Measurements from ENCODE around the gene LIF.

LIF gene

DNA sequence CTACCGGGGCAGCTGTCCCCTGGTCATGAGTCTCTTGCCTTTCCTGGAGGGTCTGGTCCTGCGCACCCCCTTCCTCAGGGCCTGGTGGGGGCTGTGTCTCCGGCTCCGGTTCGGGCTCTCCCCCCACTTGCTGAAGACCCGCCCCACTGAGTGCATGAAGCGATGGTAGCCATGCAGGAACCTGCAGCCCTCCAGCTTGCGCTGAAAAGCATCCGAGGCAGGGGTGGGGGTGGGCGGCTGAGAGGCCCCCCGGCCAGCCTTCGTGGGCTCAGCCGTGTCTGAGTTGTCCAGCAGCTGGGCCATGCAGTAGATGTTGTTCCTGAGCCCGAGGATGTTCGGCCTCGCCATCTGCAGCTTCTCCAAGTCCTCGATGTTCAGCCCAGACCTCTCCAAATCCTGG, 17.3 kb upstream of the LIF start:
- no peak overlapping the region for H3K4me3 ChIP-seq (ENCODE audit: low read length)
- DNase-seq (ENCODE audit: low read depth) = no peak
- TF ChIP-seq, protein P1, sequence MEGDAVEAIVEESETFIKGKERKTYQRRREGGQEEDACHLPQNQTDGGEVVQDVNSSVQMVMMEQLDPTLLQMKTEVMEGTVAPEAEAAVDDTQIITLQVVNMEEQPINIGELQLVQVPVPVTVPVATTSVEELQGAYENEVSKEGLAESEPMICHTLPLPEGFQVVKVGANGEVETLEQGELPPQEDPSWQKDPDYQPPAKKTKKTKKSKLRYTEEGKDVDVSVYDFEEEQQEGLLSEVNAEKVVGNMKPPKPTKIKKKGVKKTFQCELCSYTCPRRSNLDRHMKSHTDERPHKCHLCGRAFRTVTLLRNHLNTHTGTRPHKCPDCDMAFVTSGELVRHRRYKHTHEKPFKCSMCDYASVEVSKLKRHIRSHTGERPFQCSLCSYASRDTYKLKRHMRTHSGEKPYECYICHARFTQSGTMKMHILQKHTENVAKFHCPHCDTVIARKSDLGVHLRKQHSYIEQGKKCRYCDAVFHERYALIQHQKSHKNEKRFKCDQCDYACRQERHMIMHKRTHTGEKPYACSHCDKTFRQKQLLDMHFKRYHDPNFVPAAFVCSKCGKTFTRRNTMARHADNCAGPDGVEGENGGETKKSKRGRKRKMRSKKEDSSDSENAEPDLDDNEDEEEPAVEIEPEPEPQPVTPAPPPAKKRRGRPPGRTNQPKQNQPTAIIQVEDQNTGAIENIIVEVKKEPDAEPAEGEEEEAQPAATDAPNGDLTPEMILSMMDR (conservative IDR thresholded peaks at IDR 0.05; ENCODE audit: low read length) = no peak

- peak overlapping the region; percentile 35; the same call in 1 of the 2 replicates for H3K4me3 ChIP-seq (ENCODE audit: low read length)
- DNase-seq (ENCODE audit: low read depth) = peak; percentile 41
These were observed 16.6 kb upstream of the LIF start for GRCh38 chr22:30262917-30263741.

DNA sequence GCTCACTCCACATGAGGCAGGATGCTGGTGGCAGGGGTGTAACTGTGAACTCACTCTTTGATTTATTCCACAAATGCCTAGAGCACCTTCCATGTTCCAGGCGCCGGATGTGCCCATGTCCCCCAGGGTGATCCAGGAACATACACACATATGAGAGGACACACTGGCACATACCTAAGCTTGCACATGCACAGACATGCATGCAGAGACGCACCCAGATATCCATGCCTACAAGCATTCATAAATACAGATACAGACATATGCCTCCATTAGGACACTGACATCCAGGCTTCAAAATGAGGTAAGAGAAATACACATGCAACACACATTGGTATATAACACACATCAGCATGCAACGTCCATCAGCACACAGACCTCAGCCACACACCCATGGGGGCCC, 15.6 kb upstream of the LIF start:
- no peak for DNase-seq (ENCODE audit: low read depth)
- H3K4me3 ChIP-seq (ENCODE audit: low read length) = no peak overlapping the region
- TF ChIP-seq, protein P1 (conservative IDR thresholded peaks at IDR 0.05; ENCODE audit: low read length) = no peak

More at GRCh38 chr22:30262917-30263741, 16.6 kb upstream of the LIF start:
- TF ChIP-seq, protein P1 (conservative IDR thresholded peaks at IDR 0.05; ENCODE audit: low read length) = peak; percentile 90

- peak; percentile 19 for DNase-seq (ENCODE audit: low read depth)
- TF ChIP-seq, protein P1 (conservative IDR thresholded peaks at IDR 0.05; ENCODE audit: low read length) = no peak
These were observed 14.6 kb upstream of the LIF start for GRCh38 chr22:30261134-30261533.

DNA sequence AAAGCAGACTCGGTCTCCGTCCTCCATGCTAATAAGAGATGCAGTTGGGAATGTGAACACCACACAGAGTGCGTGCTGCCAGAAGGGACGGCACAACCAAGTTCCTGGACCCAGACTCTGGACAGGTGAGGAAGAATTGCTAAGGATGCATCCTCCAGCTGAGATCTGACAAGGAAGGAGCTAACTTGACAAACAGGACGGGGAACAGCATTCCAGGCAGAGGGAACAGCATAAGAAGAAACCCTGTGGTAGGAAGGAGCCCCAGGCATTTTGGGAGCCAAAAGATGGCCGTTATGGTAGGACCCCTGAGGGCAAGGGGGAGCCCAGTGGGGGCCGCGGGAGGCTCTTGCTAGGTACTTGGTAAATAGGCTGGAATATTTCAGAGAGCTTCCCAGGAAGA, 14.1 kb upstream of the LIF start:
- TF ChIP-seq, protein P1 (conservative IDR thresholded peaks at IDR 0.05; ENCODE audit: low read length) = no peak

More at GRCh38 chr22:30261134-30261533, 14.6 kb upstream of the LIF start:
- H3K4me3 ChIP-seq (ENCODE audit: low read length) = no peak overlapping the region

DNA sequence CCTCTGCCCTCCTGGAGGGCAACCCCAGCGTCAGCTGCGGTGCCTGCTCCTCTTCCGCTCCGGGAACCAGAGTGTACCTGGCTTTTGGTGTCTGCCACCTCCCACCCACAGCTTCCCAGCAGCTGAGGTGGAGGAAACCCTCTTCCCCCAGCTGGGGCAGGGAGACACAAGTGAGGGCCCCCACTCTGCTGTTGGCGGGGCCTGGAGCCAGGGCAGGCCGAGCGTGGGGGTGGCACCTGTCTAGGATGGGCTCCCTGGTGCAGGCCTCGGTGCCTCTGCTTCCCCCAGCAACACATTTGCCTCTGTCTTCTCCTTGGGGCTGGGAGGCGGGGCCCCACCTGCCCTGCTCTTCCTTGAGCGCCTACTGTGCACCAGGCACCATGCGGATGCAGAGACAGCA, 13.7 kb upstream of the LIF start:
- DNase-seq (ENCODE audit: low read depth) = no peak
- H3K4me3 ChIP-seq (ENCODE audit: low read length) = no peak overlapping the region
- TF ChIP-seq, protein P1 (conservative IDR thresholded peaks at IDR 0.05; ENCODE audit: low read length) = no peak

More for the DNA sequence above, 14.1 kb upstream of the LIF start:
- H3K4me3 ChIP-seq (ENCODE audit: low read length) = no peak overlapping the region
- DNase-seq (ENCODE audit: low read depth) = no peak

DNA sequence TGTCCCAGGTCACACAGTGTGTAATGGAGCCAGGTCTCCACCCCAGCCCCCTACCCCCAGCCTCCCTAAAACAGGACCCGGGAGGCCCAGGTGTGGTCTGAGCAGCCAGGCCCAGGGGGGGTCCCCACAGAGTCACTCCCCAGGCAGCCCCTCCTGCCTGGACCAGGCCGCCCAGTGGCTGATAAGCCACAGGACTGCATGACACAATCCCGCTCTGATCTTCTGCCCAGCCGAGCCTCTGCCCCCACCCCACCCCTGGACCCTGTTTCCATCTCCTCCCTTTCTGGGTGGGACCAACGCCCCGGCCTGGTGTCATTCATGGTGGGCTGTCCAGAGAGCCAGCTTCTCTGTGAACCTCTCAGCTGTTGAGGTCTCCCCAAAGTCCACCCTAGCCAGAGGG, 7.8 kb upstream of the LIF start:
- TF ChIP-seq, protein P1 (conservative IDR thresholded peaks at IDR 0.05; ENCODE audit: low read length) = no peak
- no peak overlapping the region for H3K4me3 ChIP-seq (ENCODE audit: low read length)
- no peak for DNase-seq (ENCODE audit: low read depth)
